GM12878 (cell line): ENCODE data around the gene LRRC59. TPM values are rescaled to one million over a fixed set of nuclear protein-coding genes. Genes with fewer than 3 reads are reported as not detected.

Experiments
- BACH1 ChIP-seq: fragments of 450-650 bp; IDR thresholded peaks from 2 replicates; pipeline ENCODE4 v1.6.1; 2017; ENCODE audit warnings: mild to moderate bottlenecking, borderline replicate concordance
- CHD2 ChIP-seq: IDR thresholded peaks from 2 replicates; pipeline ENCODE4 v1.6.1; 2011; ENCODE audit warnings: low read depth, low read length, improper control_type of control experiment, borderline replicate concordance
- CREB1 ChIP-seq: IDR thresholded peaks from 2 replicates; pipeline ENCODE4 v1.6.1; 2012; ENCODE audit warnings: low read depth, mild to moderate bottlenecking, inconsistent platforms
- CREM ChIP-seq: IDR thresholded peaks from 2 replicates; pipeline ENCODE4 v1.6.1; 2014; ENCODE audit warnings: antibody characterized with exemption, low read depth
- EP300 ChIP-seq, 2 experiments: fragments of 150-350 bp in 1 of 2; IDR thresholded peaks; 2 replicates each; pipeline ENCODE4 v1.6.1; 2011 to 2012; ENCODE audit warnings: low read depth in 2 of 2, low read length in 2 of 2, borderline replicate concordance in 1 of 2, improper control_type of control experiment in 1 of 2, inconsistent platforms in 1 of 2; ENCODE audit not compliant: control insufficient read depth in 1 of 2
- GABPA ChIP-seq: IDR thresholded peaks from 2 replicates; pipeline ENCODE4 v1.6.1; 2014; ENCODE audit warnings: antibody characterized with exemption, low read depth, mild to moderate bottlenecking, inconsistent platforms
- IKZF1 ChIP-seq: fragments of 450-650 bp; conservative IDR thresholded peaks from 2 replicates; pipeline ENCODE4 v1.6.1; 2017; ENCODE audit warnings: antibody characterized with exemption, mild to moderate bottlenecking
- MYB ChIP-seq: fragments of 150-350 bp; IDR thresholded peaks from 2 replicates; pipeline ENCODE4 v1.6.1; 2014; ENCODE audit warnings: mild to moderate bottlenecking, low read depth, low read length, borderline replicate concordance
- NFYB ChIP-seq: IDR thresholded peaks from 2 replicates; pipeline ENCODE4 v1.6.1; 2011; ENCODE audit warnings: low read depth, mild to moderate bottlenecking, low read length, improper control_type of control experiment, moderate library complexity; ENCODE audit not compliant: insufficient read depth
- POLR2AphosphoS2 ChIP-seq: IDR thresholded peaks from 2 replicates; pipeline ENCODE4 v1.6.1; 2011; ENCODE audit warnings: low read depth, mild to moderate bottlenecking, low read length, improper control_type of control experiment, moderate library complexity
- RAD51 ChIP-seq: fragments of 450-650 bp; IDR thresholded peaks from 2 replicates; pipeline ENCODE4 v1.6.1; 2016; ENCODE audit warnings: moderate library complexity, mild to moderate bottlenecking, inconsistent platforms
- RCOR1 ChIP-seq: conservative IDR thresholded peaks from 2 replicates; pipeline ENCODE4 v1.6.1; 2012; ENCODE audit warnings: low read depth, low read length, improper control_type of control experiment
- RELA ChIP-seq: fragments of 450-650 bp; IDR thresholded peaks from 2 replicates; pipeline ENCODE4 v1.8.0; 2014; ENCODE audit warnings: borderline replicate concordance; ENCODE audit not compliant: partially characterized antibody
- SMAD5 ChIP-seq: IDR thresholded peaks from 2 replicates; pipeline ENCODE4 v1.6.1; 2016; ENCODE audit warnings: antibody characterized with exemption, low read depth
- SREBF1 ChIP-seq: IDR thresholded peaks from 2 replicates; pipeline ENCODE4 v1.6.1; 2012; ENCODE audit warnings: mild to moderate bottlenecking, low read length
- TCF12 ChIP-seq: IDR thresholded peaks from 2 replicates; pipeline ENCODE4 v1.6.1; 2011; ENCODE audit warnings: low read depth, mild to moderate bottlenecking, low read length
- TCF3 ChIP-seq: IDR thresholded peaks from 2 replicates; pipeline ENCODE4 v1.6.1; 2012; ENCODE audit warnings: low read depth, mild to moderate bottlenecking, low read length, borderline replicate concordance; ENCODE audit not compliant: insufficient read depth
- ZNF622 ChIP-seq: fragments of 450-650 bp; IDR thresholded peaks from 2 replicates; pipeline ENCODE4 v1.6.1; 2017; ENCODE audit warnings: mild to moderate bottlenecking, inconsistent platforms
- polyA plus RNA-seq, 11 experiments: library from polyadenylated mRNA; depleted of rRNA in 4 of 11; unstranded in 6 of 11; stranded (reverse) in 5 of 11; fragments of >200 nt; fragmentation: Nextera tagmentation in 4 of 11; fragmentation: Illumina TruSeq in 1 of 11; extraction: Ambion mirVana in 4 of 11; extraction: Trizol in 1 of 11; gene quantifications; 1 replicate in 1 of 11; 2 replicates in 10 of 11; pipeline versions ENCODE4 v1.2.1 to v1.2.3, GENCODE V29; 2011 to 2016; ENCODE audit warnings: inconsistent platforms in 2 of 11, missing spikeins in 2 of 11, low read depth in 1 of 11
- total RNA-seq, 4 experiments: library from RNA; depleted of rRNA in 3 of 4; stranded (reverse); fragments of >200 nt in 3 of 4; fragmentation: Illumina TruSeq in 1 of 4; extraction: Trizol in 1 of 4; gene quantifications; 2 replicates each; pipeline versions ENCODE4 v1.2.1 to v1.2.3, GENCODE V29; 2013 to 2021
- TF ChIP-seq, protein P1 (sequence below): fragments of 150-350 bp; IDR thresholded peaks from 2 replicates; pipeline ENCODE4 v1.6.1; 2016; ENCODE audit warnings: low read depth, low read length
- TF ChIP-seq, protein P2 (sequence below): fragments of 450-650 bp; IDR thresholded peaks from 2 replicates; pipeline ENCODE4 v1.6.1; 2018; ENCODE audit warnings: borderline replicate concordance, mild to moderate bottlenecking; ENCODE audit not compliant: partially characterized antibody

The LRRC59 gene
- total and polyA plus RNA-seq, 10 of the 15 experiments (the other 5 are each of a cell fraction or from before 2014, with no cell fraction given) = 8.8 to 82.2 (median 63.0) TPM

DNA sequence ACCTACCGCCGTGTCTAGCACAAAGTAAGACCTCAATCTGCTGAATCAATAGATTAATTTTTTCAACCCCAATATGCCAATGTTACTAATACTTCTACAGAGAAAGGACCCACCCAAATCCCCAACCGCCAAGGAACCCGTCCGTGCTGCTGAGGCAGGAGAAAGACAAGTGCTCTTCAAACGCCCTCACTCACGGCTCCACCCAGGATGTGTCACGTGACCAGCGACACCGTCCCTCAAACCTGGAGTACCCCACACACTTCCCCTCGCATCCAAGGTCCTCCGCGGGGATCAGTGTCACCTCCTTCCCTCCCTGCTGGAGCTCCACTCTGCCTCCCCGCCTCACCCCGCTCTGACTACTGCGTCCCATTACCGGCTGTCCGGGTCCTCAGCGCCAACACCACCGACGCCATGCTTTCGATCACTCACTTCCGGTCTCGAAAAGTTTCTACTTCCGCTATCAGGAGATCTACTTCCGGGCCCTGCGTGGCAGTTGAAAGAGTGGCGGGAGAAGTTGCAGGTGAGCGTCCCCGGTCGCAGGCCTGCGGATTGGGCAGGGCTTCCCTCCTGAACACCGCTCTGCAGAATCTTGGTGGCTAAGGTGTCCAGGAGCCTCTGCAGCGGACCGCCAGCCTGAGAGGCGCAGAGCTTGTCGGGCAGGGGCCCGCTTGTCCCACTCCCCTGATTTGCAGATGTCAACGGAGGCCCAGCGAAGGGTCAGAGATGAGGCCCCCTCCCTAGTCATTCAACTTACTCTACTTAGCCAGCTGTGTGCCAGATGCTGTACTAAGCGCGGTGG, 24.4 kb downstream of the LRRC59 start, which contains the start of the genes EME1 and MRPL27 (continued):
- peak; percentile 67 for TF ChIP-seq BACH1
- 0 out of 2 replicates have a peak, but pooled peaks have one; percentile 50 for TF ChIP-seq MYB
- TF ChIP-seq, protein P1, sequence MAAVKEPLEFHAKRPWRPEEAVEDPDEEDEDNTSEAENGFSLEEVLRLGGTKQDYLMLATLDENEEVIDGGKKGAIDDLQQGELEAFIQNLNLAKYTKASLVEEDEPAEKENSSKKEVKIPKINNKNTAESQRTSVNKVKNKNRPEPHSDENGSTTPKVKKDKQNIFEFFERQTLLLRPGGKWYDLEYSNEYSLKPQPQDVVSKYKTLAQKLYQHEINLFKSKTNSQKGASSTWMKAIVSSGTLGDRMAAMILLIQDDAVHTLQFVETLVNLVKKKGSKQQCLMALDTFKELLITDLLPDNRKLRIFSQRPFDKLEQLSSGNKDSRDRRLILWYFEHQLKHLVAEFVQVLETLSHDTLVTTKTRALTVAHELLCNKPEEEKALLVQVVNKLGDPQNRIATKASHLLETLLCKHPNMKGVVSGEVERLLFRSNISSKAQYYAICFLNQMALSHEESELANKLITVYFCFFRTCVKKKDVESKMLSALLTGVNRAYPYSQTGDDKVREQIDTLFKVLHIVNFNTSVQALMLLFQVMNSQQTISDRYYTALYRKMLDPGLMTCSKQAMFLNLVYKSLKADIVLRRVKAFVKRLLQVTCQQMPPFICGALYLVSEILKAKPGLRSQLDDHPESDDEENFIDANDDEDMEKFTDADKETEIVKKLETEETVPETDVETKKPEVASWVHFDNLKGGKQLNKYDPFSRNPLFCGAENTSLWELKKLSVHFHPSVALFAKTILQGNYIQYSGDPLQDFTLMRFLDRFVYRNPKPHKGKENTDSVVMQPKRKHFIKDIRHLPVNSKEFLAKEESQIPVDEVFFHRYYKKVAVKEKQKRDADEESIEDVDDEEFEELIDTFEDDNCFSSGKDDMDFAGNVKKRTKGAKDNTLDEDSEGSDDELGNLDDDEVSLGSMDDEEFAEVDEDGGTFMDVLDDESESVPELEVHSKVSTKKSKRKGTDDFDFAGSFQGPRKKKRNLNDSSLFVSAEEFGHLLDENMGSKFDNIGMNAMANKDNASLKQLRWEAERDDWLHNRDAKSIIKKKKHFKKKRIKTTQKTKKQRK = no peak
- TF ChIP-seq ZNF622 = no peak
- TF ChIP-seq RELA = peak; percentile 71
- no peak for TF ChIP-seq NFYB
- peak; percentile 71; the same call in 1 of the 2 replicates for TF ChIP-seq CREM
- TF ChIP-seq, protein P2, sequence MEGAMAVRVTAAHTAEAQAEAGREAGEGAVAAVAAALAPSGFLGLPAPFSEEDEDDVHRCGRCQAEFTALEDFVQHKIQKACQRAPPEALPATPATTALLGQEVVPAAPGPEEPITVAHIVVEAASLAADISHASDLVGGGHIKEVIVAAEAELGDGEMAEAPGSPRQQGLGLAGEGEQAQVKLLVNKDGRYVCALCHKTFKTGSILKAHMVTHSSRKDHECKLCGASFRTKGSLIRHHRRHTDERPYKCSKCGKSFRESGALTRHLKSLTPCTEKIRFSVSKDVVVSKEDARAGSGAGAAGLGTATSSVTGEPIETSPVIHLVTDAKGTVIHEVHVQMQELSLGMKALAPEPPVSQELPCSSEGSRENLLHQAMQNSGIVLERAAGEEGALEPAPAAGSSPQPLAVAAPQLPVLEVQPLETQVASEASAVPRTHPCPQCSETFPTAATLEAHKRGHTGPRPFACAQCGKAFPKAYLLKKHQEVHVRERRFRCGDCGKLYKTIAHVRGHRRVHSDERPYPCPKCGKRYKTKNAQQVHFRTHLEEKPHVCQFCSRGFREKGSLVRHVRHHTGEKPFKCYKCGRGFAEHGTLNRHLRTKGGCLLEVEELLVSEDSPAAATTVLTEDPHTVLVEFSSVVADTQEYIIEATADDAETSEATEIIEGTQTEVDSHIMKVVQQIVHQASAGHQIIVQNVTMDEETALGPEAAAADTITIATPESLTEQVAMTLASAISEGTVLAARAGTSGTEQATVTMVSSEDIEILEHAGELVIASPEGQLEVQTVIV = peak; percentile 74
- TF ChIP-seq SMAD5 = peak; percentile 91
- TF ChIP-seq CREB1 = peak; percentile 72
- peak; percentile 87; the same call in 1 of the 2 replicates for TF ChIP-seq POLR2AphosphoS2
- TF ChIP-seq RAD51 = peak; percentile 100
- 0 out of 2 replicates have a peak, but pooled peaks have one; percentile 38 for TF ChIP-seq RCOR1
- TF ChIP-seq TCF3 = no peak
- peak; percentile 61; the same call in 1 of the 2 replicates for TF ChIP-seq TCF12
- peak; percentile 49; the same call in 1 of the 2 replicates for TF ChIP-seq SREBF1
- peak; percentile 60; the same call in 1 of the 2 replicates for TF ChIP-seq CHD2
- peak; percentile 85 for TF ChIP-seq IKZF1
- TF ChIP-seq GABPA = peak; percentile 99
- peak in 1 of 2 experiments; percentile 54; a peak in 1 of 4 replicates for TF ChIP-seq EP300 (IDR thresholded peaks at IDR 0.05; ENCODE audit: borderline replicate concordance in 1 of 2, control insufficient read depth in 1 of 2, low read depth in 2 of 2, low read length in 2 of 2)
